HUES64 (cell line): ENCODE measurements around the gene GUK1.
A peak's percentile ranks its signal among the peaks of the same experiment; 100 is the strongest.

Source experiments
- H3K27ac ChIP-seq: 2 replicates; pipeline ENCODE4 v1.7.0; 2013; ENCODE audit warnings: low read depth, low read length, inconsistent platforms
- H3K27me3 ChIP-seq: 2 replicates; pipeline ENCODE4 v1.6.1; 2013; ENCODE audit warnings: mild to moderate bottlenecking, low read length; ENCODE audit not compliant: insufficient read depth
- H3K36me3 ChIP-seq: 2 replicates; pipeline ENCODE4 v1.6.1; 2013; ENCODE audit warnings: mild to moderate bottlenecking, low read length; ENCODE audit not compliant: insufficient read depth
- H3K4me1 ChIP-seq: 2 replicates; pipeline ENCODE4 v1.6.1; 2013; ENCODE audit warnings: mild to moderate bottlenecking, low read length, moderate library complexity; ENCODE audit not compliant: insufficient read depth
- H3K4me3 ChIP-seq: 2 replicates; pipeline ENCODE4 v1.5.1; 2013; ENCODE audit warnings: mild to moderate bottlenecking, low read length, moderate library complexity
- H3K9ac ChIP-seq: 2 replicates; pipeline ENCODE4 v1.6.1; 2013; ENCODE audit warnings: mild to moderate bottlenecking, low read depth, low read length
- H3K9me3 ChIP-seq: 2 replicates; pipeline ENCODE4 v1.6.1; 2013; ENCODE audit warnings: low read depth, low read length; ENCODE audit not compliant: insufficient read depth
- WGBS: fragments of 150-250, 120-280 bp; methylation state at CpG from one replicate; pipeline ENCODE4 v1.1.7; 2013; ENCODE audit warnings: missing lambda C conversion rate; 5-methylcytosine and 5-hydroxymethylcytosine counted together

GUK1 gene

DNA sequence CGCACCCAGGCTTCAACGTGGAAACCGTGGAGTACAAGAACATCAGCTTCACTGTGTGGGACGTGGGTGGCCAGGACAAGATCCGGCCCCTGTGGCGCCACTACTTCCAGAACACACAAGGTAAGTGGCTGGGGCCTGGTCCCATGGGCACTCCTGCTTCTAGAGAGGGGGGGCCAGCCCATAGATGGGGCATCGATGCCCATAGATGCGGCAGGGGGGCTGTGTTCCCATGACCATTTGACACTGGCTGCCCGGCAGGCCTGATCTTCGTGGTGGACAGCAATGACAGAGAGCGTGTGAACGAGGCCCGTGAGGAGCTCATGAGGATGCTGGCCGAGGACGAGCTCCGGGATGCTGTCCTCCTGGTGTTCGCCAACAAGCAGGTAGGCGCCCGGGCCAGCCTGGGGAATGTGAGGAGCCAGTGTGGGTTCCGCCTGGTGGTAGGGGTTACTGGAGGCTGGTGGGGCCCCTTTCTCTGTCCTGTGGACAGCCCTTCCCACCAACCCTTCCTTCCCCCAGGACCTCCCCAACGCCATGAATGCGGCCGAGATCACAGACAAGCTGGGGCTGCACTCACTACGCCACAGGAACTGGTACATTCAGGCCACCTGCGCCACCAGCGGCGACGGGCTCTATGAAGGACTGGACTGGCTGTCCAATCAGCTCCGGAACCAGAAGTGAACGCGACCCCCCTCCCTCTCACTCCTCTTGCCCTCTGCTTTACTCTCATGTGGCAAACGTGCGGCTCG lies 42.6 kb upstream of the GUK1 start:
- H3K9me3 ChIP-seq: no peaks in the 10 kb centered on the region; the same call in 1 of the 2 replicates
- H3K4me1 ChIP-seq: no peaks in the 10 kb centered on the region
- no peaks in the 10 kb centered on the region for H3K27me3 ChIP-seq
- H3K27ac ChIP-seq: no peak overlapping the region
- peaks cover 53% of the 10 kb centered on the region for H3K36me3 ChIP-seq
- WGBS: 95% methylated on average over 33 of the region's 34 CpGs
- no peak overlapping the region for H3K4me3 ChIP-seq
- H3K9ac ChIP-seq: no peak overlapping the region

DNA sequence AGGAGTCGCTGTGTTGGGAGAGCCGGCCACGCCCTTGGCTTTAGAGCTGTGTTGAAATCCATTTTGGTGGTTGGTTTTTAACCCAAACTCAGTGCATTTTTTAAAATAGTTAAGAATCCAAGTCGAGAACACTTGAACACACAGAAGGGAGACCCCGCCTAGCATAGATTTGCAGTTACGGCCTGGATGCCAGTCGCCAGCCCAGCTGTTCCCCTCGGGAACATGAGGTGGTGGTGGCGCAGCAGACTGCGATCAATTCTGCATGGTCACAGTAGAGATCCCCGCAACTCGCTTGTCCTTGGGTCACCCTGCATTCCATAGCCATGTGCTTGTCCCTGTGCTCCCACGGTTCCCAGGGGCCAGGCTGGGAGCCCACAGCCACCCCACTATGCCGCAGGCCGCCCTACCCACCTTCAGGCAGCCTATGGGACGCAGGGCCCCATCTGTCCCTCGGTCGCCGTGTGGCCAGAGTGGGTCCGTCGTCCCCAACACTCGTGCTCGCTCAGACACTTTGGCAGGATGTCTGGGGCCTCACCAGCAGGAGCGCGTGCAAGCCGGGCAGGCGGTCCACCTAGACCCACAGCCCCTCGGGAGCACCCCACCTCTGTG lies 41.7 kb upstream of the GUK1 start:
- 95% methylated on average over 28 of the region's 28 CpGs for WGBS
- Histone ChIP-seq H3K9me3 (no peaks in the 10 kb centered on the region; the same call in 1 of the 2 replicates), H3K4me3 (no peak overlapping the region), H3K9ac (no peak overlapping the region), H3K27ac (no peak overlapping the region), H3K27me3 (no peaks in the 10 kb centered on the region), H3K4me1 (no peaks in the 10 kb centered on the region), H3K36me3 (peaks cover 53% of the 10 kb centered on the region)

GRCh38 chr1:228099331-228099732 lies 40.7 kb upstream of the GUK1 start:
- Histone ChIP-seq H3K9me3 (no peaks in the 10 kb centered on the region; the same call in 1 of the 2 replicates), H3K4me1 (no peaks in the 10 kb centered on the region), H3K27ac (no peak overlapping the region), H3K27me3 (no peaks in the 10 kb centered on the region), H3K9ac (no peak overlapping the region), H3K36me3 (peaks cover 53% of the 10 kb centered on the region), H3K4me3 (no peak overlapping the region)
- WGBS: 98% methylated on average over 4 of the region's 4 CpGs

DNA sequence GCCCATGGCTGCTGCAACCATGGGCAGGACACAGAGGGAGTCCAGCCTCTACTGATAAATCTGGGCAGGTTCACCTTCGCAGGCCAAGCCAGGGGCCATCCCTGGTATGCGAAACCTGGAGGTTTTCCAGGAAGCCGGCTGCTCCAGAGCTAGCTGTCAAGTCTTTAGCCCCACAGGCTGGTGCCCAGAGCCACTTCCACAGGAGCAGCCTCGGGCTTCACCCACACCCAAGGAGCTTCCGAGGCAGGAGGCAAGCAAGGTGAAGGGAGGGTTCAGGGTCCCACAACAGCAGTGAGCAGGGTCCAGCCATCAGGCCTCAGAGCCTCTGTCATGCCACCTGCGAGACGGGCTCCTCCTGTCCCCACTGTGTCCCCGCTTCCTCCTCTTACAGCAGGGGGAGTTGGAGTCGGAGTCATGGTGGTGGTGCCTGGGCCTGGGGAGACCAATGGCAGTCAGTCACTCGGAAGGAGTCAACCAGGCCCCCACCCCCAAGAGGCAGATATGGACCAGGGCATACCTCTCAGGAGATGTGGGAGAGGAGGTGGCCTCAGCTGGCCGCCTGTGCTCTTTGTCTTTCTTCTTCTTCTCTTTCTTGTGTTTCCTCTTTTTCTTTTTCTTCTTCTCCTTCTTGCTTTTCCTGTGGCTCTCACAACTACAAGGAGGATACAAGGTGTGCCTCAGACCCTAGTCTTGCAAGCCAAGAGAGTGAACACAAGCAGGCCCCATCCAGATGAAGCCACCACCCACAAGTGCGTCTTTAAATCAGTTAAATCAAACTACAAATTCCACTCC lies 39.1 kb upstream of the GUK1 start:
- H3K36me3 ChIP-seq: peaks cover 53% of the 10 kb centered on the region
- H3K27ac ChIP-seq: no peak overlapping the region
- H3K4me1 ChIP-seq: no peaks in the 10 kb centered on the region
- no peaks in the 10 kb centered on the region for H3K9me3 ChIP-seq
- H3K27me3 ChIP-seq: no peaks in the 10 kb centered on the region
- H3K4me3 ChIP-seq: peak overlapping the region; percentile 89; the same call in 1 of the 2 replicates
- H3K9ac ChIP-seq: no peak overlapping the region
- 95% methylated on average over 12 of the region's 12 CpGs for WGBS

DNA sequence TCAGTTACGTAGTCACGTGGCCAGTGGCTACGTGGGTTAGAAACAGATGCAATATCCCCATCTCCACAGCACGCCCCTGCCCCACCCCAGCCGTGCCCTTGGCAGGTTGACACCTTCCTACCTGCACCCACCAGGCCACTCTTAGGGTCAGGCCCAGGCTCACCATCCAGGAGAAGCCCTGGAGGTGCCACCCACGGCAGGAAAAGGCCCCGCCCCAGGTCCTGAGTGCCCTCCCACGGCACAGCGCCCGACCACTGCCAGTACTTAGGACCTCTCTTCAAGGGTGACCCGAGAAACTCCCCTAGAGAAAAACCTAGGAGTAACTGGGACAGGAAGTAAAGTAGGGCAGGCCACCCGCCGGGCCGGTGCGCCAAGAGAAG lies 38.5 kb upstream of the GUK1 start:
- Histone ChIP-seq H3K36me3 (peaks cover 58% of the 10 kb centered on the region), H3K4me3 (peak overlapping the region; percentile 89), H3K4me1 (no peaks in the 10 kb centered on the region), H3K27me3 (no peaks in the 10 kb centered on the region), H3K9ac (peak overlapping the region; percentile 81; the same call in 1 of the 2 replicates), H3K9me3 (no peaks in the 10 kb centered on the region), H3K27ac (no peak overlapping the region)
- 72% methylated on average over 15 of the region's 15 CpGs for WGBS

- peaks cover 58% of the 10 kb centered on the region for H3K36me3 ChIP-seq
- H3K9ac ChIP-seq: peak overlapping the region; percentile 81
- no peaks in the 10 kb centered on the region for H3K4me1 ChIP-seq
- no peaks in the 10 kb centered on the region for H3K27me3 ChIP-seq
- H3K9me3 ChIP-seq: no peaks in the 10 kb centered on the region
- no peak overlapping the region for H3K27ac ChIP-seq
- peak overlapping the region; percentile 89 for H3K4me3 ChIP-seq
- WGBS: 6% methylated on average over 73 of the region's 73 CpGs
These were observed 37.9 kb upstream of the GUK1 start for GRCh38 chr1:228101994-228102790.

DNA sequence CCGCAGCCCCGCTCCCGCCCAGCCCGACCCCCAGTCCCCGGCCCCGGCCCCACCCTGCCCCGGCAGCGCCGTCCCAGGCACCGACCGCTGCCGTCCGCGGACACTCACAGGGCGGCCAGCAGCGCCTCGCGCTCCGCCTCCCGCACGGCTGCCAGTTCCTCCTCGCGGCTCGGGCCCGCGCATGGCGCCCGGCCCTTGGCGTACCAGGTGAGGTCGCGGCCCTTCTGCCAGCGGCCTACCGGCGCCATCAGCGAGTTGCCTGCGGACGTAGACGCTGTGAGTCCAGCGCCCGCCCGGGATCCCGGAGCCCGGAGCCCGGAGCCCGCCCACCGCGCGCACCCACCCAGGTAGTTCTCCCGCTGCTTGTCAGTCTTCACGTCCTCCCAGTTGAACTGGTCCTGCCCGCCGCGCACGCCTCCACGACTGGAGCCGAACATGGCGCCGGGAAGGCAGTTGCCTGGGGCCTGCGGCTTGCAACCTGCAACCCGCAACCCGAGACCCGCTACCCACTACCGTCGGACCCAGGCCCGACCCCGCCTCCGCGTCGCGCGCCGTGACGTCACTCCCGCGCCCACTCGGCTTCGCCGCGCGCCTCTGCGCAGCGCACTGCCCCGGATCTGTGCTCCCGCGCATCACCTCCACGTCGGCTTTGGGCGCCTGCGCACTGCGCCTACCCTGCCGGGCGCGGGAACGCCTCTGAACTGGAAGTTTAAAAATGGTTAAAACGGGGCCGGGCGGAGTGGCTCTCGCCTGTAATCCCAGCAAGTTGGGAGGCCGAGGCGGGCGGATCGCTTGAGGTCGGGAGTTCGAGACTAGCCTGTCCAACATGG lies 37.1 kb upstream of the GUK1 start, which contains the start of gene C1orf35:
Gene C1orf35, minus strand, starts transcription at position 535 of the 830 bp plus-strand sequence. Its CDS starts 98 bp downstream, at position 437.
- WGBS: under 1% methylated on average over 104 of the region's 104 CpGs
- Histone ChIP-seq H3K4me1 (no peaks in the 10 kb centered on the region), H3K36me3 (peaks cover 49% of the 10 kb centered on the region), H3K27ac (peak within 1 kb of the TSS; percentile 90), H3K4me3 (peak within 1 kb of the TSS; percentile 89), H3K27me3 (no peaks in the 10 kb centered on the region), H3K9me3 (no peaks in the 10 kb centered on the region), H3K9ac (peak within 1 kb of the TSS; percentile 81)

- H3K36me3 ChIP-seq: peaks cover 33% of the 10 kb centered on the region
- H3K4me1 ChIP-seq: no peaks in the 10 kb centered on the region
- H3K4me3 ChIP-seq: no peak overlapping the region
- no peak overlapping the region for H3K9ac ChIP-seq
- H3K27ac ChIP-seq: no peak overlapping the region
- no peaks in the 10 kb centered on the region for H3K9me3 ChIP-seq
- 85% methylated on average over 7 of the region's 7 CpGs for WGBS
- peaks cover 2% of the 10 kb centered on the region for H3K27me3 ChIP-seq
These were observed 35.4 kb upstream of the GUK1 start for GRCh38 chr1:228104526-228105269.

DNA sequence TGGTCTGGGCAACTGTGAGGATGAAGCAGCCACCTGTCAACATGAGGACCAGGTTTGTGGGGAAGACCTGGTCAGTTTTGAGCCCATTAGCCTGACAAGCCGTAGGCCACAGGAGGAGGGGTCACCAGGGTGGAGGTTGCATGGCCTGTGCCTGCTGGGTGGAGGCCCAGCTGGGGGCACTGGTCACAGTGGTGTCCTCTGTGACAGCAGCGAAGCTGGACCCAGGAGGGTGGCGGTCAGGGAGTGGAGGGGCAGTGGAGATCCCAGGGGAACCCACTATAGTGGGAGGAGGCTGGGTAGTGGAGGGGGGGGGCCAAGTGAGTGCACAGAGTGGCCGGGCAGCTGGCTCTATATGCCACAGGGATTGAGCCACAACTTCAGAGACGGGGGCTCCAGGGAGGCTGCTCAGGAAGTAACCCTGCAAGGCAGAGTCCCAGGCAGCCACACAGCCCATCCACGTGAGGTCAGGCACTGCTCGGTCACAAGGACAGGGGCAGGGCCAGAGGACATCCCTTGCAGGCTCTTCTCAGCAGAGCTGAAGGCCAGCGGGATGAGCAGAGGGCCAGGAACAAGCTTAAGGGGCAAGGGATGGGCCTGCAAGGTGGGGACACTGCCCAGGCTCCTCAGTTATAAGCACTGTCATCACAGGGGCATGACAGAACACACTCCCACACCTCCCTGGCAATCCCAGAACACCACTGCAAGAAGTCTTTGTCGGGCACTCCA lies 34.6 kb upstream of the GUK1 start:
- H3K36me3 ChIP-seq: peaks cover 27% of the 10 kb centered on the region
- H3K9ac ChIP-seq: no peak overlapping the region
- H3K27ac ChIP-seq: no peak overlapping the region
- H3K4me3 ChIP-seq: no peak overlapping the region
- H3K4me1 ChIP-seq: 0 out of 2 replicates have a peak, but pooled peaks cover 4% of the 10 kb centered on the region
- WGBS: 91% methylated on average over 9 of the region's 9 CpGs
- no peaks in the 10 kb centered on the region for H3K9me3 ChIP-seq
- H3K27me3 ChIP-seq: peaks cover 9% of the 10 kb centered on the region
